ENCODE measurements around the gene UTP4. TPM values are rescaled to one million over a fixed set of nuclear protein-coding genes. Genes with fewer than 3 reads are reported as not detected.
A peak's percentile ranks its signal among the peaks of the same experiment; 100 is the strongest.

Gene UTP4
- polyA plus RNA-seq, 3 donors, result 57.3 to 69.2 (median 59.6) TPM

DNA sequence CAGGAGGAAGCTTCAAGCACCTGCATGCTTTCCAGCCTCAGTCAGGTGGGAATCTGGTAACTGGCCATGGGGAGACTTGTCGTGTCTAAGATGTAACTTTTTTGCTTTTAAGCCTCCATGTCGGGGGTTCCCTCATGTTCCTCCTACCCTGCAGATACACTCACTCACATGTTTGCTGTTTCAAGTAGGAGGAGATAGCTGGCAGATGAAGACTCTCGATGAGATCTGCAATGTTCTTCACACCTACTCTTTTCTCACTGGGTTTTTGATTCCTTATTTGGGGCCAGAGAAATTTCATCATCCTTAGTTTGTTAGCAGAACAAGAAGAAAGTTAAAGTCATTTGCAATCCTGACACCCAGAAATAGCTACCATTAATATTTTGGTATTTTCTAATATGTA is 24.7 kb downstream of the UTP4 start:
- no peak for DNase-seq (ENCODE audit: extremely low read depth in 1 of 11, low read depth in 9 of 11, low spot score in 4 of 11)

GRCh38 chr16:69160192-69160591 is 27.7 kb downstream of the UTP4 start:
- DNase-seq (ENCODE audit: extremely low read depth in 1 of 11, low read depth in 9 of 11, low spot score in 4 of 11), result no peak

- no peak for DNase-seq (ENCODE audit: extremely low read depth in 1 of 11, low read depth in 9 of 11, low spot score in 4 of 11)
These were observed 33.1 kb downstream of the UTP4 start for GRCh38 chr16:69165584-69165983.

GRCh38 chr16:69166221-69166833 is 33.9 kb downstream of the UTP4 start:
- DNase-seq (ENCODE audit: extremely low read depth in 1 of 11, low read depth in 9 of 11, low spot score in 4 of 11), result no peak

- DNase-seq (ENCODE audit: extremely low read depth in 1 of 11, low read depth in 9 of 11, low spot score in 4 of 11), result no peak
These were observed 34.8 kb downstream of the UTP4 start for GRCh38 chr16:69166946-69167930.

DNA sequence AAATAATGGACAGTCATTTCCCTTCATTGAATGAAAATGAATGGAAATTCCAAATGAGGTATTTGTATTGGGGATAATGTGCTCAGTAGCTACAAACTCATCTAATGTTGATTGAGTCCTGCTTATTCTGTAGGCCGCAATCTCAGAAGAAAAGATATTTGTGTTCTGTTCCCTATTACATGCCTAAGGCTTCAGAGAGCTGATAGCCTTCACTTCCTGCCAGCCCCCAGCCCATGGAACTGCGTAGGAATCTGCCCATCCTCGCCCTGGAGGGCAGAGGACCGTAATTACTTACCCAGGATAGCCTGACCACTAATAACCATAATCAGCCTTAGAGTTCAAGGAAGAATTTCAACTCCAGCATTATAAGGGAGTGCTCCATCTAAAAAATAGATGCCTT is 36.6 kb downstream of the UTP4 start:
- no peak for DNase-seq (ENCODE audit: extremely low read depth in 1 of 11, low read depth in 9 of 11, low spot score in 4 of 11)

DNA sequence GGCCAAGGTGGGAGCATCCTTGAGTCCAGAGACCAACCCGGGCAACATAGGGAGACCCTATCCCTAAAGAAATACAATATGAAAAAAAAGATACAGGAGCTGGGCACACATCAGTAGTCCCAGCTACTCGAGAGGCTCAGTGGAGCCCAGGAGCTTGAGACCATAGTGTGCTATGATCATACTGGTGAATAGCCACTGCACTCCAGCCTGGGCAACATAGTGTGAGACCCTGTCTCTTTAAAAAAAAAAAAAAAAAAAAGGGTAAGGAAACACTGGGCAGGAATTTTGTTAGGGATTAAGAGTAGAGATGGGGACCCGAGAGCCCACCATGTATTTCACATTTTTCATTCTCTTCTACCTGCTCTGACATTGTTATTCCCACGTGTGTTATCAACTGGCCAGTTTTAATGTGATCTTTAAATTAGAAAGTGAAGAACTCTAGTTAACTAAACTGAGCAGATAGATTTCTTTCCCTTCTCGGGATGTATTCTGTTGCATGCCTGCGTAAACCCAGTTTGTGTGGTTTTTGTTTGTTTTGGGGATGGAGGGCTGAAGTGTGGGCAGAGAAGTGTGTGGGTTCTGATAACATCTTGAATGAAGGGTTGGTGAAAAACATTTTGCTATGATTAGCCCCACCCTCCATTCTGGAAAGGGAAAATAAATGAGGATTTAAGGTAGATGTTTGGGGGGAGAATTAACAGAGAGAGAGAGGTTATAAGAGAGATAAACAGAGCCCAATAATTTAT is 37.3 kb downstream of the UTP4 start:
- DNase-seq (ENCODE audit: extremely low read depth in 1 of 11, low read depth in 9 of 11, low spot score in 4 of 11), result no peak

DNA sequence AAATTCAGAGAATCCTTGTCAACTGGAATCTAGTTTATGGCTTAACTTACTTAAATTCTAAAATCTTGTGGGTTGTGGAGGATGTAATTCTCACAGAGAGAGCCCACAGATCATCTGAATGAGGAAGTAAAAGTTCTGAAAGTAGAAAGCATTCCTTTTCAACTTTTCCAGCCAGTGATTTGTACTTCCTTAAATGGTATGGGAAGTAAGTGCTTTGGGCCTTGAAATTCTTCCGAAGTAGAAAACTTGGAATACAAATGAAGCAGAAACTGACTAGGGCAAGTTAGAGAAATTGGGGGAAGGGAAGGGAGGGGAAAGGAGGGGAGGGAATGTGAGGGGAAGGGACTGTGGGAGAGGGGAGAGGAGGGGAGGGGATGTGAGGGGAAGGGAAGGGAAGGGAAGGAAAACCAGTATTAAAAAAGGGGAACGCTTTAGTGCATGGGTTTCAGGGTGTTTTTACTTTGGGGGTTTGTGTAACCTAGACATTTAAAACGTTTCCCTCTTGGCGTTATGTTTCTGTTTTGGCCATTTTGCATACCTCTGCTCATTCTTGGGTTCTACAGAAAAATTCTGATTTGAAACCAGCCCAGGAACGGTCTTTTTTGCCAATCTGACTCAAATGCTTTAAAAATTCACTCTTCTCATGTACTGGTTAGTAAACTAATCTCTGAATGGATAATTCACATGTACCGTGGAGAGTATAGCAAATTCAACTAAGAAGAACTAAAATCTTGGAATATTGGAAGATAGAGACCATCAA is 39.1 kb downstream of the UTP4 start:
- DNase-seq (ENCODE audit: extremely low read depth in 1 of 11, low read depth in 9 of 11, low spot score in 4 of 11), result peak in 3 of 11 donors; percentile 53 to 60 (median 54)

GRCh38 chr16:69176033-69176800 is 43.8 kb downstream of the UTP4 start:
- no peak for DNase-seq (ENCODE audit: extremely low read depth in 1 of 11, low read depth in 9 of 11, low spot score in 4 of 11)

DNA sequence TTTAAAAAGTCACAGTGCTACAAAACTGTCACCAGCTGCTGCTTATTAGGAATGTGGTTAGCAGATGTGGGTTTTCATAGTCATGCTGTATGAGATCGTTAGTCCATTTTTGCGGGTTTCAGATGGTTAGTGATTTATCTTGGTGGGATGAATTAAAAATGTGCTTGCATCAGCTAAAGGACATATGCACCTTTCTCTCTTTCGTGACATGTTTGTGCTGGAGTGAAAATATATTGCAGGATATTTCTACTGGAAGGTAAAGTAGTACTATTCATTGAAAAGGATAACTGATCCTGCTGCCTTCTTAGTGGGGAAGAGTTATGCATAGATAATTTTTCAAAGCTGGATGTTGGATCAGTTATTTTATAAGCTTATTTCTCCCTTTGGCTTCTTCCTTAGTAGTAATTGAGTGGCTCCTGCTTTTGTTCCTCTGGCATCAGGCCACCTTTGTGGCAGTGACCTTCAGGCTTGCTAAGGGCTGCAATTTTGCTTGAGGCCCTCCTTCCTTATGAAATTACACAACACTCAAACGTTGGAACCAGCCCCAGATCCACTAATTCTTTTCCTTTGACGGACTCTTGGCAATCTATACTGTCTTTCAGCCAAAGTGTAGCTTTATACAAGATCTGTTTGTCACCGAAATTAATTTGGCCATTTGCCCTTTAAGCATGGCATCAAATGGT is 47.0 kb downstream of the UTP4 start:
- peak in 5 of 11 donors; percentile 54 to 73 (median 58) for DNase-seq (ENCODE audit: extremely low read depth in 1 of 11, low read depth in 9 of 11, low spot score in 4 of 11)

DNA sequence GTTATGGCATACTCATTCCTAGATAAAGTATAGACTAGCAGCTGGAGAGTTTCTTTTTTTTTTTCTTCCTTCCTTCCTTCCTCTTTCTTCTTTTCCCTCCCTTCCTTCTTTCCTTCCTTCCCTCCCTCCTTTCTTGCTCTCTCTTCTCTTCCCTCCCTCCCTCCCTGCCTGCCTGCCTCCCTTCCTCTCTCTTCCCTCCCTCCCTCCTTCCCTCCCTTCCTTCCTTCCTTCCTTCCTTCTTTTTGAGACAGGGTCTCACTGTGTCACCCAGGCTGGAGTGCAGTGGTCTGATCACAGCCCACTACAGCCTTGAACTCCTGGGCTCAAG is 47.5 kb downstream of the UTP4 start:
- DNase-seq (ENCODE audit: extremely low read depth in 1 of 11, low read depth in 9 of 11, low spot score in 4 of 11), result no peak

- no peak for DNase-seq (ENCODE audit: extremely low read depth in 1 of 11, low read depth in 9 of 11, low spot score in 4 of 11)
These were observed 50.4 kb downstream of the UTP4 start for GRCh38 chr16:69182730-69183416.

DNA sequence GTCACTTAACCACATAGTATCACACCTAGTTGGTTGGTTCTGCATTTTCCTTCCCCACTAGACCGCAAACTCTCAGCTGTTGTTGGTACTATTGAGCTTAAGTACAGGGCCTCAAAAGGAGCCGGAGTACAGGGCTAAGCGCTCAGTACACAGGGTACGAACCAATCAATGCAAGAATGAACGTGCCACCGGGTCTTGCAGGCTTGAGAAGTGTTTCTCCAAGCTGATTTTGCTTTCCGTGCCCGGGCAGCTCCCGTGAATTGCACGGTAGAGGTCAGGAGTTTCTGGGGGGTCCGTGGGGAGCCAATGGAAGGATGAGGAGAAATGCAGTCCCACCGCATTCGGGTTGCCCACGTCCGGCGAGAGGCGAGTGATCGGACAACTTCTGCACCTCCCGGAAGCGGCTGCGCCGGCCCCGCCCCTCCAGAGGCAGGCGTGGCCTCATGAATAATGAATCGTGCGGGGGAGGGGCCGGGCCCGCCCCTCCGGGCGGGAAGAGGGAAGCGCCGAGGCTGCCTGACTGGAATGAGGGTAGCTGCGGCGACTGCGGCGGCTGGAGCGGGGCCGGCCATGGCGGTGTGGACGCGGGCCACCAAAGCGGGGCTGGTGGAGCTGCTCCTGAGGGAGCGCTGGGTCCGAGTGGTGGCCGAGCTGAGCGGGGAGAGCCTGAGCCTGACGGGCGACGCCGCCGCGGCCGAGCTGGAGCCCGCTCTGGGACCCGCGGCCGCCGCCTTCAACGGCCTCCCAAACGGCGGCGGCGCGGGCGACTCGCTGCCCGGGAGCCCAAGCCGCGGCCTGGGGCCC is 54.4 kb downstream of the UTP4 start, which contains the start of gene SNTB2:
TSS of gene SNTB2 (plus strand) at position 523 of the 804 bp plus-strand sequence. CDS start at position 526, 3 bp downstream.
- DNase-seq (ENCODE audit: extremely low read depth in 1 of 11, low read depth in 9 of 11, low spot score in 4 of 11), result peak; percentile 77 to 93 (median 87)

DNA sequence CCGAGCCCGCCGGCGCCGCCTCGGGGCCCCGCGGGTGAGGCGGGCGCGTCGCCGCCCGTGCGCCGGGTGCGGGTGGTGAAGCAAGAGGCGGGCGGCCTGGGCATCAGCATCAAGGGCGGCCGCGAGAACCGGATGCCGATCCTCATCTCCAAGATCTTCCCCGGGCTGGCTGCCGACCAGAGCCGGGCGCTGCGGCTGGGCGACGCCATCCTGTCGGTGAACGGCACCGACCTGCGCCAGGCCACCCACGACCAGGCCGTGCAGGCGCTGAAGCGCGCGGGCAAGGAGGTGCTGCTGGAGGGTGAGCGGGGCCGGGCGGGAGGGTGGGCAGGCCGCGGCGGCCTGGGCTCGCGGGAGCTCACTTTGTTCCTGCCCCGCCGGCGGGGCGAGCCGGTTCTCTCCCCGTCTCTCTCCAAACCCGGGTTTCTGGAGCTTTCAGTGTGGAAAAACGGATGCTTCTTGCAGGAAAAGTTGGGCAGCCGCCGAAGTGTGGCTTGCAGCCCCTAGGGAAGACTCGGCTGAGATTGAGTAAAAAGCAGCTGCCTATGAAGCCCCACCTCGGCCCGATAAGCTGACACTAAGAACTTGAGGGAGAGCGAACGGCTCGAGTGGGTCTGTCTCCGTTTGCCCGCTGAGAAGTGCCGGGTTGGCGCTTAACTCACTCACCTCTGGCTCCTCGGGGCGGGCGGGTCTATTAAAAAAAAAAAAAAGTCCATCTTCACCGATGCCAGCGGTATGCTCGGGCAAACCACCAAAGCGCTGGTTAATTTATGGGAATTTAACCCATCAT is 55.2 kb downstream of the UTP4 start:
- peak in 3 of 11 donors; percentile 15 to 38 (median 20) for DNase-seq (ENCODE audit: extremely low read depth in 1 of 11, low read depth in 9 of 11, low spot score in 4 of 11)

GRCh38 chr16:69188236-69188549 is 55.7 kb downstream of the UTP4 start:
- peak in 3 of 11 donors; percentile 36 to 43 (median 40) for DNase-seq (ENCODE audit: extremely low read depth in 1 of 11, low read depth in 9 of 11, low spot score in 4 of 11)

DNA sequence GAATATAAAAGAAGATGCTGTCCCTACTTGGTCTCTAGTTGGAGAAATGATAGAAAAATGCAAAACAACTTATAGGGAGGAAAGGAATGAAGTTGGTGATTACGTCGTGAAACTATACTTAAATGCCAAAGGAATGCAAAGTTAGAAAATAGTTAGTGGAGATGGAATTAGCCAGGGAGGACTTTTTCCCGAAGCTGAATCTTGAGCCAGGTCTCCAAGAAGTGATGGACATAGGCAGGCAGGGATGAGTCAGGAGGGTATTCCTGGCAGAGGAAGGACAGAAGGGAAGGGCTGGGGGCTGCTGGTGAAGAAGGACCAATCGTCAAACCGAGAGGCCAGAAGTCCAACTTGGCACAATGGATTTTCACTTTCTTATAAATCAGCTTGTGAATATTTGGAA is 56.3 kb downstream of the UTP4 start:
- no peak for DNase-seq (ENCODE audit: extremely low read depth in 1 of 11, low read depth in 9 of 11, low spot score in 4 of 11)

All from renal cortex interstitium (tissue), 11 donors.